A673 (cell line): ENCODE measurements around the gene GET4. TPM values are rescaled to one million over a fixed set of nuclear protein-coding genes. Genes with fewer than 3 reads are reported as not detected.

ENCODE experiments used
- BruUV-seq: library from RNA; stranded (reverse); fragments of 400-500 nt; replicated peaks from 2 replicates; lab custom pipeline; 2021; lab: Mats Ljungman, UMichigan
- CTCF ChIA-PET: fragments of 300-600 bp; sonication (Branson Sonifier 250); formaldehyde crosslinking; loops from one replicate; lab custom pipeline; 2022; ENCODE audit warnings: antibody characterized with exemption; lab: Charles Lee
- POLR2A ChIA-PET: fragments of 300-600 bp; sonication (Branson Sonifier 250); formaldehyde crosslinking; loops from one replicate; lab custom pipeline; 2022; ENCODE audit warnings: antibody characterized with exemption; ENCODE audit not compliant: low non-redundant PET; lab: Charles Lee
- DNase-seq: peaks from one replicate; pipeline ENCODE4 v3.0.0-alpha.2; 2015; ENCODE audit warnings: low spot score
- H3K27ac ChIP-seq: fragments of 200-600 bp; sonication (generic); 2 replicates; pipeline ENCODE4 v1.5.1; 2016; ENCODE audit warnings: mixed run types, low read depth, mild to moderate bottlenecking, mixed read lengths, antibody characterized with exemption, low read length; ENCODE audit not compliant: poor library complexity, severe bottlenecking
- H3K27me3 ChIP-seq: fragments of 200-600 bp; sonication (generic); replicated peaks from 2 replicates; pipeline ENCODE4 v1.6.1; 2017; ENCODE audit warnings: mixed run types, low read depth, mild to moderate bottlenecking, mixed read lengths, antibody characterized with exemption, low read length; ENCODE audit not compliant: insufficient read depth, poor library complexity
- H3K36me3 ChIP-seq: fragments of 200-600 bp; sonication (generic); 2 replicates; pipeline ENCODE4 v1.6.1; 2016; ENCODE audit warnings: mixed run types, mild to moderate bottlenecking, mixed read lengths, antibody characterized with exemption, low read length; ENCODE audit not compliant: insufficient read depth, poor library complexity, severe bottlenecking
- H3K4me1 ChIP-seq: fragments of 200-600 bp; sonication (generic); 2 replicates; pipeline ENCODE4 v1.6.1; 2017; ENCODE audit warnings: mixed run types, mild to moderate bottlenecking, mixed read lengths, antibody characterized with exemption, low read length; ENCODE audit not compliant: insufficient read depth, poor library complexity, severe bottlenecking
- H3K4me3 ChIP-seq: fragments of 200-600 bp; sonication (generic); 2 replicates; pipeline ENCODE4 v1.5.1; 2016; ENCODE audit warnings: low read depth, mixed run types, mild to moderate bottlenecking, mixed read lengths, low read length; ENCODE audit not compliant: poor library complexity, severe bottlenecking
- H3K9me3 ChIP-seq: fragments of 200-600 bp; sonication (generic); 2 replicates; pipeline ENCODE4 v1.6.1; 2016; ENCODE audit warnings: mixed run types, low read depth, mild to moderate bottlenecking, mixed read lengths, antibody characterized with exemption, low read length; ENCODE audit not compliant: poor library complexity, severe bottlenecking
- CTCF ChIP-seq: fragments of 300-800, 200-600 bp; sonication (generic); conservative IDR thresholded peaks from 2 replicates; pipeline ENCODE4 v1.5.1; 2017; ENCODE audit warnings: low read depth, mild to moderate bottlenecking, antibody characterized with exemption, low read length, moderate library complexity, mixed read lengths
- EZH2 ChIP-seq: fragments of 200-600 bp; sonication (generic); IDR thresholded peaks from 2 replicates; pipeline ENCODE4 v1.6.1; 2017; ENCODE audit warnings: borderline replicate concordance, low read depth, mild to moderate bottlenecking, mixed read lengths, antibody characterized with exemption, low read length; ENCODE audit not compliant: poor library complexity, severe bottlenecking
- intact Hi-C: fragments of 100-400 bp; cut with micrococcal nuclease; formaldehyde crosslinking; loops from one replicate; pipeline ENCODE4 v1.10.0; 2022; ENCODE audit not compliant: unreplicated experiment
- total RNA-seq: library from RNA; stranded (reverse); gene quantifications from 2 replicates; pipeline ENCODE4 v1.2.3, GENCODE V29; 2021

Gene GET4
- total RNA-seq, 1 experiment from 2014 or later = 49.7 TPM

GRCh38 chr7:897086-897485 is 20.7 kb downstream of the GET4 start:
- Histone ChIP-seq H3K4me3 (no peak overlapping the region), H3K4me1 (peaks cover 8% of the 10 kb centered on the region), H3K9me3 (no peaks in the 10 kb centered on the region), H3K27me3 (no peaks in the 10 kb centered on the region), H3K27ac (no peak overlapping the region), H3K36me3 (peaks cover 19% of the 10 kb centered on the region)
- ChIA-PET POLR2A (no interaction called here), CTCF (no interaction called here)
- no TSS peak for BruUV-seq
- intact Hi-C loops = no loop called here
- no peak for TF ChIP-seq CTCF
- no peak for TF ChIP-seq EZH2
- DNase-seq = no peak

DNA sequence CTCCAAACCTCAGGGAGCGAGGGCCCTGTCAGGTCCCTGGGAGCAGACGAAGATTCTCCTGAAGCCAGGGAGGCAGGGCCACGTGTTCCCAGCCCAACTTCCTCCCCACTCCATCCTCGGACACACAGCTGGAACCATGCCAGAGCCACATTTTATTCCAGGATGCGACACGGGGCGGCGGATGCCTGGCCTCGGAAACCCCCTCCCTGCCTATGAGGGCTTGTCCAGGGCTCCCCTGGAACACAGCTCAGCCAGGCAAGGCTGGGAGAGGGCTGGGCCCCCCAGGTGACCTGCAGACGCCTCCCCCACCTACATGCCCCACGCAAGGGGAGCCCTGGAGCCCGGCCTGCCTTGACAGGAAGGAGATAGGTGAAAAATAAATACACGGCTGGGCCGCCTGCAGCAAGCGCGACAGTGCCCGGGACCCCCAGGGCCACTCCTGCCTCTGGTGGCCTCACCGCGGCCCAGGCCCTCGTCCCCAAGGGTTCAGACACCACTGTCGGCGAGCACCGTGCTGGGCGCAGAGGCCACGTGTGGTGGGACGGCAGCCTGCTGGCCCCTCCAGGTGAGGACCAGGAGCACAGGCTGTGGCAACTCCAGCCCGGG is 21.5 kb downstream of the GET4 start:
- Histone ChIP-seq H3K27ac (no peak overlapping the region), H3K4me3 (no peak overlapping the region), H3K4me1 (peaks cover 8% of the 10 kb centered on the region), H3K27me3 (no peaks in the 10 kb centered on the region), H3K9me3 (no peaks in the 10 kb centered on the region), H3K36me3 (peaks cover 16% of the 10 kb centered on the region)
- ChIA-PET POLR2A (no interaction called here), CTCF (no interaction called here)
- TF ChIP-seq EZH2 = no peak
- no peak for TF ChIP-seq CTCF
- no TSS peak for BruUV-seq
- no peak for DNase-seq
- intact Hi-C loops = no loop called here

- no peaks in the 10 kb centered on the region for H3K27me3 ChIP-seq
- intact Hi-C loops = no loop called here
- peaks cover 8% of the 10 kb centered on the region for H3K4me1 ChIP-seq
- no peaks in the 10 kb centered on the region for H3K9me3 ChIP-seq
- DNase-seq = no peak
- ChIA-PET CTCF (no interaction called here), POLR2A (no interaction called here)
- peaks cover 14% of the 10 kb centered on the region for H3K36me3 ChIP-seq
- BruUV-seq = no TSS peak
- H3K4me3 ChIP-seq = no peak overlapping the region
- H3K27ac ChIP-seq = no peak overlapping the region
- TF ChIP-seq CTCF = no peak
These were observed 22.1 kb downstream of the GET4 start for GRCh38 chr7:898460-898854.
